H54 (cell line): Measurements from ENCODE around the gene THSD7A.

Source experiments
- DNase-seq: peaks from one replicate; pipeline ENCODE4 v3.0.0; 2011; ENCODE audit warnings: low spot score, mixed read lengths; ENCODE audit not compliant: insufficient read length
- FAIRE-seq: peaks from 3 replicates; lab custom pipeline; 2011; peaks lifted over from hg19 to GRCh38; lab: Jason Lieb, UNC
- POLR2A ChIP-seq: IDR thresholded peaks from 2 replicates; pipeline ENCODE4 v1.6.1; 2011; ENCODE audit warnings: low read depth, mild to moderate bottlenecking, low read length

Gene THSD7A

DNA sequence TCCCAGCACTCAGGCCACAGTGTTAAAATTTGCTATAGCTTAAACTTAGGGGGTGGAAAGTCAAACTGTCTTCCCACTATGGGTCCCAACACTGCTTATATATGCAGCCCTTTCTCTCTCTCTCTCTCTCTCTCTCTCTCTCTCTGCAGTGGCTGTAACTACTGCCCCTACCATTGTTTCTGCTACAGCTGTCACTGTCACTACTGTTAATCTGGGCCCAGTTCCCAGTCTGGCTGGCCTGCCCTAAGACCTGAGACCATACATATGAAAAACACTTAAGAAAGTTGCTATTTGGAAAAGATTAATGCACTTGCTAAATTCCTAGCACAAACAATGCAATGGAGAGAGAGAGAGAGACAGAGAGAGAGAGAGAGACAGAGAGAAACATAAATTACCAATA lies 78.6 kb downstream of the THSD7A start:
- no peak for TF ChIP-seq POLR2A
- no peak for FAIRE-seq
- no peak for DNase-seq

DNA sequence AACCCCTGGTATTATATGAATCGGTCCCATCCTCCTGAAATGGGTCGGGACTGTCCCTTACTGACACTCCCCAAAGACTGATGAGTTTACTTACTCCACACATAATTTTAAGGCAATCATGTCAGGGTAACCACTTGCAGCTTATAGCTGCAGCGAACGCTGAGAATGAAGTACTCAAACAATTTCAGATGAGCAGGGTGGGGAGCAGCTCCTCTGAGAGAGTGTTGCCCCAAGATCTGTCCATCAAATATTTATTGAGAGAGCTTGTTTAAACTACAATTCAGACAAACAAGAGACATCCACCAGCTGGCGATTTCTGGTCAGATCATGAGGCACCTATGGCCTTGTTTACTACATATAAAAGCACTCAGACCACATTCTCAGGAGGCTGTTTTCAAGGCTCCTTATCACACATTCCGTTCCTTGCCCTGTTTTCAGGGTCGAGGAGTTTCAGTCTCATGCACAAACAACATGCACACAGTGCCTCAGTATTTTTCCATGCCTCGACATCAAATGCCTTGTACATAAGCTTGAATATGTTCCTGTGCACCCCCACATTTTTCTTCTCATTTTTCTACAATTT lies 80.1 kb downstream of the THSD7A start:
- DNase-seq (no peak), FAIRE-seq (peak; percentile 6)
- no peak for TF ChIP-seq POLR2A

DNA sequence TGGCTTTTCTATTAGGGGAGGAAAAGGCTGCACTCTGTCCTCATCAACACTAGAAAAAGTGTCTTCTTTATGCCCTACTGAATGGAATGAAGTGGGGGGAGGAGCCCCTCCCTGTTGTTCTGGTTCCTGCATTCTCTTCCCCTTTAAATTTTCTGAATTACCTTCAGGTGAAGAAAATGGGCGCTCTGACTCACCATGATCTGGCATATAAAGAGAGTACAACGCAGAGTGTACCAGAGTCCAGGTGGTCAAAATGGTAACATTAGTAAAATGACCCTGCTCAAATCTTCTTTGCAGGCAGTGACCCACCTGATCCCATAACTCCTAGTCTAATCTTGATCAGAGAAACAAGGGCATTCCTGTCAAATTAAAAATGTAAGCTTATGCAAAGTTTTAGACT lies 80.7 kb downstream of the THSD7A start:
- FAIRE-seq, result no peak
- DNase-seq, result no peak

DNA sequence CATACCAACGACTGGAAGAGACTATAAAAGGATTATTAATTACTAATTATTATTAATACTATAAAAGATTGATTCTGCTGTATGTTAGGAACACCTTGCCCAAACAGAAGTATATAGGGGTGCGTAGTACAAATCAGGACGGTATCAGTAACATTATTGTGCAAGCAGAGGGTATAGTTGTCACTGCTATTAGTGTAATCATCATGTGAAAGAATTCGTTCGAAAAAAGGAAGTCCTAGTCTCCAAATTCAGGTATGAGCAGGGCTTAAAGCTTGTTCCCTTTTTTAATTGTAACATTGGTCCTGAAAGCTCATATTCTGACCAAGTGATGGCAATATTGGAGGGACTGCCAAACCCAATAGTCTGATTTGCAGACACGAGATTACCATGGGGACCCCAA lies 81.8 kb downstream of the THSD7A start:
- no peak for FAIRE-seq
- DNase-seq, result no peak
- no peak for TF ChIP-seq POLR2A

More for the DNA sequence above, 80.7 kb downstream of the THSD7A start:
- no peak for TF ChIP-seq POLR2A

DNA sequence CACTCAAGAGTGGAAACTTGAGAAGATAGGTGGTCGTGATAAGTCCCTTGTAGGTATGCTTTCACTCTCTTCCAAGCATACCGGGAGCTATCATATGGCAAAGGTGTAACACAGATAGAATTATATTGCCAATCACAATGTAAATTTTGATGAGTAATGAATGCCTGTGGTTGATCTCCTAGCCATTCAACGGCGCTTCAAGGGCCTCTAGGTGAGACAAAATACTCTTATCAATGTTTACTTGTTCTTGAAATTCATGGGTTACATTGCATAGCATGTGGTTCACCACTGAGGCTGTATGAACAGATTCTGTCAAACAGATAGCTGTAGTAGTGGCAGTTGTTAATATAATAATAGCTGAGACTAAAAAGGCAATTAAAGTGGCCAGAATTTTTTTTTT lies 82.4 kb downstream of the THSD7A start:
- FAIRE-seq (no peak), DNase-seq (no peak)
- no peak for TF ChIP-seq POLR2A

DNA sequence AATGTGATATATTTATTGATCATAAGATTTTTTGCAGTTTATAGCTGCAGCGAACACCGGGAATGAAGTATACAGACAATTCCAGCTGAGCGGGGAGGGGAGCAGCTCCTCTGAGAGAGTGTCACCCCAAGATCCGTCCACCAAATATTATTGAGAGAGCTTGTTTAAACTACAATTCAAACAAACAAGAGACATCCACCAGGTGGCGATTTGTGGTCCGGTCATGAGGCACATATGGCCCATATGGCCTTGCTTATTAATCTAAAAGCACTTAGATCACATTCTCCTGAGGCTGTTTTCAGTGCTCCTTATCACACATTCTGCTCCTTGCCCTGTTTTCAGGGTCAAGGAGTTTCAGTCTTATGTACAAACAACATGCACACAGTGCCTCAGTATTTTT lies 83.1 kb downstream of the THSD7A start:
- no peak for TF ChIP-seq POLR2A
- DNase-seq, result no peak
- no peak for FAIRE-seq

DNA sequence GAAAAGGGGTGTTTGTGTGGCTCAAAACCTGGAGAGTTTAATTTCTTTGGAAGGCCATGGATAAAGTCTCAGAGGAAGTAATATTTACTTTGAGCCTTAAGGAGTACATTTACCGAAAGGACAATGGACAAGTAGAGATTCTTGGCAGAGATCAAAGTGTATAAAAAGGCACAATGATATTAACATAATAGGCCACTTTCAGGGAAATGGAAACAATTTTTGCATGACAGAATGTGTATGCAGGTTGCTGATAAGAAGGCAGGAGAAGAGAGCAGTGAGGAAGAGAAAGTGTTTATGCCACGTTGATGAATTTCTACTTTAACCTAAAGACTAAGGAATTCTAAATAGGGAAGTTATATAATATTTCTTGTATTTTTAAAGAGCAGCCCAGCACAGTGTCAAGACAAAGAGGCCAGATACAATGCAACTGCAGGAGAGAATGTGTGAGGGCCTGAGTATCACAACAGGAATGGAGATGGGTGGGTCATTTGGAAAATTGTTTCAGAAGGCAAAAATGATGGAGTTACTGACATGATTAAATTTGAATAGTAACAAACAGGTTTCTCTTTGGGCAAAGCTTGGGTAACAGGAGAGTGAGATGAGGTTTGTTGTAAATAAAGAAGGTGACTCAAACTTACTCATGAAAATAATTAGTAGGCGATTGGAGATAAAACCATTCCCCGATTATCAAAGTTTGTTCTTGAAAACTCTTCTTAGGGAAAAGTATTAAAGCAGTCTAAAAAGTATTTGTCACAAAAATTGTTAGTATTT lies 84.1 kb downstream of the THSD7A start:
- peak; percentile 36 for FAIRE-seq
- no peak for TF ChIP-seq POLR2A
- DNase-seq, result no peak

DNA sequence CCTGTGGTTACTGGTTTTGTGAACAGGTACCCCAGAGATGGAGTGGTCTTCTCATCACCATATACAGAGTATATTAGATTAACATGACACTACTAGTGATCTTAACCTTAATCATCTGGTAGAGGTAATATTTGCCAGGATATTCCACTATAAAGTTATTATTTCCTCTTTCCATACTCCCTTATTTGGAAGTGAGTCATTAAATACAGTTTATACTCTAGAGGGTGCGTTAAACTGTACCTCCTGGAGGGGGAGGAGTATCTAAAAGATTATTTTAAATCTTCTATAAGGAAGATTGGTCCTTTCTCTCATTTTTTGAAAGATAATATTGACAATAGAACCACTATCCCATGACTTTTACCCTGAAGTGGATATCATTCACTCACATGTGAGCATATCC lies 85.4 kb downstream of the THSD7A start:
- DNase-seq, result no peak
- TF ChIP-seq POLR2A, result no peak
- no peak for FAIRE-seq

DNA sequence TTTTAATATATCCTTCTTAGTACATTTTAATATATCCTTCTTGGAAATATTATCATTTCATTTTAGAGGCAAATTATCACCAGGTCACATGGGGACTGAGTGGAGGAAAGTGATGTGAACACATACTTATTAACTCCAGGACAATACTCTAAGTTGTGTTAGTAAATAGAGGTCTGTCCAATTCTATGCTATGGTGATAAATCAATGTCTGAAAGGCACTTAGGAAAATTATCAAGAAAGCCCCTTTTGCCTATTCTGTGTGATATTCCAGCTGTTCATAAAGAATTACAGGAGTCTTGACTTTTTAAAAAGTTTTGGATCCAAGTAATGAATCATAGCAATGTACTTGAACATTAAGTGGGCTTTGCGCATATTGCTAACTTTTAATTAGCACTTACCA lies 88.5 kb downstream of the THSD7A start:
- DNase-seq, result no peak
- no peak for FAIRE-seq
- TF ChIP-seq POLR2A, result no peak

DNA sequence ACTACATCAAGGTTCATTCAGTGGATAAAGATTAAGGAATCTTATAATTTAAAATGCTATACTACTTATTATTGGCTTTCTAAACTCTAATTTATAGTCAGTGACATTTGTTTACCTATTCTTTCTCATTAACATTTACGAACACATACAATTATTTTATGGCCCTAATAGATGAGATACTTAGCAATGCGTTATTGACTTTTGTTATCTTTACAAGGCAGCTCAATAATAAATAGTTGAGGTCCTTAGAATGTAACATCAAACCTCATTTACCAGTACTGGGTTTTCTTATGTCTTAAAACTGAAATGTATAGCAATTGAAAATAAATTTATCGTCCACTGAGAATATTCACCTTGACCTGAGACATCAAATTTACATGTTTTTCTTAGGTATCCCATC lies 89.0 kb downstream of the THSD7A start:
- peak; percentile 48 for FAIRE-seq
- TF ChIP-seq POLR2A, result no peak
- no peak for DNase-seq

DNA sequence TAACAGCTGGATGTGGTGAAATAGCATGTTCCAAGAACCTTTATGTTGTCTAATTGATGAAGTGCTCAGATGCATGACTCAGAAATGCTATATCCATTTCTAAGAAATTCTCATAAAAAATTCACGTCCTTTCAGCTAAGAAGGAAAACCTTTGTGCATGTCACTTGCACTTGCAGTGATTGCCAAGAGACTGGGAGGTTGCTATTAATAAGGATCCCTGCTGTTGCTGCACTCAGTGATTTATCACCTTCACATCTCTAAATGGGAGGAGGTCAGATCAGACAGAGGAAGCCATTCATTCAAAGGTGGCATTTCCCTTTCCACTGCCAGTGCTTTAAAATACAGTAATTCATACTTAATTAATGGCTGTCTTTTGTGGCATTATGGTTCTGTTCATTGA lies 89.5 kb downstream of the THSD7A start:
- TF ChIP-seq POLR2A, result no peak
- FAIRE-seq (peak; percentile 98), DNase-seq (peak; percentile 1)

DNA sequence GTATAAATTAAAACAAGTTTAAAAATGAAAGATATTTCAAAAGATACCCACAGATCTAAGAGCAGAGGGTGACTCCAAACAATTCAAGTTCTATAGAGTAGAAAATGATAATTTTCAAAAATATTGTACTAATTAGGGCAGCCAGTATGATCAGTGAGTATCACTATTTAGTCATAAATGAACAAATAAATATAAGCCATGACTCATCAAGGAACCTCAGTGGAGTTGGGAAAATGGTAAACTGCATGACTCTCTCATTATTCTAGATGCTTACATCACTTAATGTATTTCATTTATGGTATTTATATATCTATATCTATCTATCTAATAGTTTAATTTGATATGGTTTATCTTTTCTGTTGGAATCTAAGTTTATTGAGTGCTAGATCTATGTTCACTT lies 94.3 kb downstream of the THSD7A start:
- no peak for TF ChIP-seq POLR2A
- FAIRE-seq, result no peak

DNA sequence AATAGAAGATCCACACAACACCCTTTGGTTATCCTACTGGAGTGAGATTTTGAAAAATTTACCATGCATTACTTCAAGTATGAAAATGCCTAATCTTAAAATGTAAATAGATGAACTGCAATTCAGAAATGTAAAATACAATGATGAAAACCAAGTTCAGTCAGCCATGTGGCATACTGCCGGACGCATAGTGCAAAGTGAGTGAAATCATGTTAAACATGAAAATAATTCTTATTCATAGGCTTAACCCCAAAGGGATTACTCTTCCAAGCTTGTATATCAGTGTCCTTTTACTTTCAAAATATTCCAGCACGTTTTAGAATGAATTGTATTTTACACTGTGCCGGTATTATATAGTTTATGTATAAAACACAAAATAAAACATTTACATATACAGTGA lies 99.8 kb downstream of the THSD7A start:
- DNase-seq (no peak), FAIRE-seq (no peak)
- no peak for TF ChIP-seq POLR2A

More for the DNA sequence above, 94.3 kb downstream of the THSD7A start:
- no peak for DNase-seq

DNA sequence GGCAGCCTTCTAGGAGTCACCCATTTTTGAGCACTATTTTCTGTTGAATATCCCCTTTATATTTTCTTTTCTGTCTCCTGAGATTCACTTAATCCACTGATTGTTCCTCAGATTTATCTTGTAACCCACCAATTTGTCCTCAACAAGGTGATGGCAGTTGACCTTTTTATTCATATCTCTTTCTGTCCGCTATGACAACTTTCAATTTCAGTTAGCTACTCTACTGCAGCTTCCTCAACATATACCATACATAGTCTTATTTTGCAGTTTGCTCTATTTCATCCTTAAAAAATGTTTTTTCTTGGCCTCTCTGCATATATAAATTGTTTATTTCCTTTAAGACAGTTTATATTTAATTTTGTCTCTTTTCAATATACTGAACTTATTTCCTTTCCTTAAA lies 101.3 kb downstream of the THSD7A start:
- no peak for TF ChIP-seq POLR2A
- DNase-seq (no peak), FAIRE-seq (peak; percentile 67)

DNA sequence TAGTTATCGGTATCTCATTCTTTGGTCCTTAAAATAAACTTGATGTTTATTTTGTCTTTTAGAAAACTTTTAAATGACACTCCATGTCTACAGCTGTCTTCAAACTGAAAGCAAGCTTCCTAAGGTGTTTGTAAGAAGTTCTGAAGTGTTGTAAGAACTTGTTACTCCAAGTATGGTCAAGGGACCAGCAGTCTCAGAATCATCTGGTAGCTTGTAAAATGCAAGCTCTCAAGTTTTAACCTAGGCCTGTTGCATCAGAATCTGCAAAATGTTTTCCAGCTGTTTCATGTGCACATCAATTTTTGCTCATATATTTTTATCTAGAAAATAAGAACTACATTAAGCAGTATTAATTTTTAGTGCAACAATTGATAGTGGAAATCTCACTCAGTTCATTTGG lies 104.1 kb downstream of the THSD7A start:
- FAIRE-seq (peak; percentile 87), DNase-seq (no peak)
- TF ChIP-seq POLR2A, result no peak

DNA sequence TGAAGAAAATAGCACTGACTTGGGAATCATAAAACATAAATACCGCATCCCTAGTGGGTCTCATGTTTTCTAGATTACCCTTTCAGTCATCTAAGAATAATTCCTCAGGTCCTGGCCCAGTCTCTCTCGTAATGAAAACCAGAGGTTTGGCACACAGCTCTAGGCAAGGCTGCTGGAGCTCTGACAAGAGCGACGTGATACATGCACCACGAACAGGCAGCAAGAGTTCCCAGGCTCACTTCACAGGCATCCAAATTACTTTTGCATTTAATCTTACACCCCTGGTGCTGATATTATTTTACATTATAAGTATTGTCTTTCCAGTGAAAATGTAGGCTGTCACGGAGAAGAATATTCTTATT lies 105.2 kb downstream of the THSD7A start:
- no peak for TF ChIP-seq POLR2A
- DNase-seq (no peak), FAIRE-seq (no peak)
